ENCODE data around the gene PRKG1.

DNA sequence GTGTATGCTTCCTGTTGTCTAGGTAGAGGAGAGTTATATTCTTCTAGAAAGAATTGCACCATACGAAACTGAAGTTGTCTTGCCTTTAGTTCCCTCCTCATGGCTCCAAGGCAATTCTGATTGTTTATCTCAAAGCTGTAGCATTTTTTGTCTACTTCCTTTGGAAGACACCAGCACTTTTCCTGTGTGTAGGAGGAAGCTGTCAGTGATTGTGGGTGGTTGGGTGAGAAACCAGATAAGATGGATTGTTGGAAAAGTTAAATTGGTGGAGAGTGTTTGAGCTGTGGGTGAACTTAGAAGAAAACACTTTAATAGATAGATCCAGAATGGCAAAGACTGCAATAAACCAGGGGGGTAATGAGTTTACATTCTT, 637.2 kb downstream of the PRKG1 start:
- no peak for TF ChIP-seq RAD21 (IDR thresholded peaks at IDR 0.05 in 1 of 2, conservative IDR thresholded peaks at IDR 0.05 in 1 of 2; ENCODE audit: low read depth in 2 of 2, low read length in 2 of 2)
- TF ChIP-seq CTCF (IDR thresholded peaks at IDR 0.05; ENCODE audit: control extremely low read depth in 1 of 3, insufficient read depth in 1 of 3, low read depth in 1 of 3, low read length in 3 of 3), result no peak
- no peak for TF ChIP-seq POLR2AphosphoS5 (IDR thresholded peaks at IDR 0.05; ENCODE audit: low read depth, low read length)
- TF ChIP-seq POLR2A (IDR thresholded peaks at IDR 0.05; ENCODE audit: control extremely low read depth in 1 of 2, low read depth in 2 of 2, low read length in 2 of 2), result no peak
- no peak for TF ChIP-seq JUN (IDR thresholded peaks at IDR 0.05; ENCODE audit: low read depth, low read length)
- TF ChIP-seq CHD1 (IDR thresholded peaks at IDR 0.05; ENCODE audit: low read depth, low read length), result no peak
- TF ChIP-seq EP300 (IDR thresholded peaks at IDR 0.05; ENCODE audit: borderline replicate concordance in 1 of 2, low read depth in 2 of 2, low read length in 2 of 2), result no peak
- TF ChIP-seq SIN3A (conservative IDR thresholded peaks at IDR 0.05 in 1 of 2, IDR thresholded peaks at IDR 0.05 in 1 of 2; ENCODE audit: low read depth in 1 of 2, low read length in 2 of 2), result no peak
- TF ChIP-seq TCF12 (IDR thresholded peaks at IDR 0.05; ENCODE audit: low read depth, low read length), result no peak
- no peak for TF ChIP-seq SAP30 (IDR thresholded peaks at IDR 0.05; ENCODE audit: insufficient read depth, insufficient replicate concordance, low read length)
- TF ChIP-seq ATF2 (IDR thresholded peaks at IDR 0.05; ENCODE audit: low read length), result no peak
- TF ChIP-seq BCL11A (IDR thresholded peaks at IDR 0.05; ENCODE audit: low read depth in 2 of 2, low read length in 2 of 2), result no peak
- TF ChIP-seq TBP (IDR thresholded peaks at IDR 0.05; ENCODE audit: low read depth, low read length), result no peak

Measured in H1 (cell line).